T-helper 1 cell treated with Interleukin-12 subunit alpha and Interleukin-12 subunit beta and Interleukin-4 antibody, amounts not matched to agents 30 ng/mL and 1 ng/mL, for 36 hours (primary cell): ENCODE measurements around the gene CD53. TPM values are rescaled to one million over a fixed set of nuclear protein-coding genes. Genes with fewer than 3 reads are reported as not detected.
"Not testable (repeated sequence)": the region's sequence is repeated elsewhere in the genome, so short reads cannot be mapped to it uniquely, and the experiment has no call there.

Experiments used
- intact Hi-C: fragments of 100-400 bp; cut with micrococcal nuclease; formaldehyde crosslinking; loops from one replicate; pipeline ENCODE4 v1.15.1; 2024
- total RNA-seq: library from RNA; stranded (reverse); gene quantifications from 2 replicates; pipeline ENCODE4 v1.2.3, GENCODE V29; 2022

CD53 gene
- total RNA-seq, 1 donor from 2014 or later: 589 TPM

- intact Hi-C loops: no loop called here
Observed at GRCh38 chr1:110912784-110913183, 39.8 kb downstream of the CD53 start.

- intact Hi-C loops: no loop called here
Observed at GRCh38 chr1:110914676-110915075, 41.7 kb downstream of the CD53 start.

- intact Hi-C loops: loop anchor here (2.0 kb wide), 2 partner anchors 41 to 77 kb away; no protein-coding TSS in a partner anchor
Observed at GRCh38 chr1:110915804-110916203, 42.9 kb downstream of the CD53 start.

GRCh38 chr1:110916274-110916668, 43.3 kb downstream of the CD53 start:
- intact Hi-C loops: loop anchor here (2.0 kb wide), 2 partner anchors 41 to 77 kb away; no protein-coding TSS in a partner anchor

GRCh38 chr1:110916669-110917306, 43.8 kb downstream of the CD53 start:
- intact Hi-C loops: loop anchor here (1.0 to 2.0 kb wide), 4 partner anchors 20 to 76 kb away; partner anchors contain the start of gene LRIF1

- intact Hi-C loops: no loop called here
Observed at GRCh38 chr1:110918016-110918415, 45.1 kb downstream of the CD53 start.

- intact Hi-C loops: no loop called here
Observed at GRCh38 chr1:110921953-110922352, 49.0 kb downstream of the CD53 start.

GRCh38 chr1:110927484-110928075, 54.6 kb downstream of the CD53 start:
- intact Hi-C loops: no loop called here

- intact Hi-C loops: no loop called here
Observed at GRCh38 chr1:110928191-110928590, 55.2 kb downstream of the CD53 start.

GRCh38 chr1:110928904-110929303, 56.0 kb downstream of the CD53 start:
- intact Hi-C loops: no loop called here

GRCh38 chr1:110931097-110931496, 58.1 kb downstream of the CD53 start:
- intact Hi-C loops: not testable (repeated sequence)

- intact Hi-C loops: no loop called here
Observed at GRCh38 chr1:110936567-110936966, 63.6 kb downstream of the CD53 start.

- intact Hi-C loops: no loop called here
Observed at GRCh38 chr1:110944806-110945205, 71.9 kb downstream of the CD53 start.

- intact Hi-C loops: no loop called here
Observed at GRCh38 chr1:110945626-110946025, 72.7 kb downstream of the CD53 start.

- intact Hi-C loops: no loop called here
Observed at GRCh38 chr1:110948038-110948810, 75.3 kb downstream of the CD53 start.

Other genes with a start within 250 kb of the CD53 start
- 113 and 115 TPM in 2 replicates for gene KCNA3, start 198.2 kb upstream of the CD53 start, total RNA-seq
- 20.5 and 22.0 TPM in 2 replicates for gene LRIF1, start 90.8 kb downstream of the CD53 start, total RNA-seq